GM18873 (cell line): Measurements from ENCODE around the gene HLF.

ENCODE experiments used
- ATAC-seq: cut with Tn5 transposase; IDR thresholded peaks from one replicate; pipeline ENCODE4 v1.9.1; 2021; ENCODE audit warnings: mild to moderate bottlenecking, moderate library complexity, moderate number of reproducible peaks; ENCODE audit not compliant: unreplicated experiment, low FRiP score

Gene HLF

GRCh38 chr17:55273579-55274354, 9.0 kb downstream of the HLF start:
- no peak for ATAC-seq

GRCh38 chr17:55274355-55275255, 9.8 kb downstream of the HLF start:
- no peak for ATAC-seq

- no peak for ATAC-seq
Measured at GRCh38 chr17:55275894-55276804, 11.4 kb downstream of the HLF start.

DNA sequence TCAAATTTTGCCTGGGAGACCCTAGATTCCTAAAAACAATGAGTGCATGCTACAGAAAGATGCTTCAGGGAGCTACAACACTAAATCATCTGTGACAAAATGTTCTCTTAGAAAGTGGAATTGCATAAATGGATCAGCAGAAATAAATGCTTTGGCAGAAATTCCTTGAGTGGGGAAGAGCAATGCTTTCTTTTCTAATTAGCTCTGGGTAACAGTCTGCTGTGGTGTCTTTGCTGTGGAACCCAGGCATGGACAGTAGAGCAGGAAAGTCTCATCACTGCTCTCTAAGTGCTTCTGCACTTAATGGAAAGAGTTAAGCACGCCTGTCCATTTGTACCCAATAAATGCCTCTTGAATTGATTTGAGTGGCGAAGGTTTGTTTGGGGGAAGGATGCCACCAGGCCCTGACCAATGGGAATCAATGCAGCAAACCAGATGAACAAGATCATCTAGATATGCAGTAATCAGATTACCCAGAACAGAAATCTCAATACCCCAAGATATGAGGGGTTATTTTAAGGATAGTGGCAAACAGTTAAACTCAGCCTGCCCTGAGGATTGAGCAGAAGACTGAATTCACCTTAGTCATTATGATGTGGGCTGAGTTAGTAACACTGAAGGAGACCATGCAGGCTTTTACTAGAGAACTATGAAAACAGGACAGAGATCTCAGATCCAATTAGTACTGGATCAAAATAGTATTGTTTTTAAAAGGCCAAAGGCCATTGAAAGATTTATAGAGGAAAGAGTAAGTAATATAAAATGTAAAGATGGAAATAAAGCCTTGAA, 13.6 kb downstream of the HLF start:
- no peak for ATAC-seq

DNA sequence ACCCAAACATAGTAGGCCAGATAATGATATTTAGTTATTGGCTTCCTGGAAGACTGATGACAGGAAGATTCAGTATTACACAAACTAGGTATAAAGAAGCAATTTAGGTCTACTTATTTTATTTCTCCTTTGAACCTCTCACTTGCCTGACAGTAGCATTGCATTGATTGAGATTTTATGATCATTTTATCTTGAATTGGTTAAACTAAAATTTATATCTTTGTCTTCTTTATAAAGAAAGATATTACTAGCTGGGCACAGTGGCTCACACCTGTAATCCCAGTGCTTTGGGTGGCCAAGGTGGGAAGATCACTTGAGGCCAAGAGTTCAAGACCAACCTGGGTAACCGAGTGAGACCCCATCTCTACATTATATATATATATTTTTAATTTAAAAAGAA, 14.4 kb downstream of the HLF start:
- no peak for ATAC-seq

DNA sequence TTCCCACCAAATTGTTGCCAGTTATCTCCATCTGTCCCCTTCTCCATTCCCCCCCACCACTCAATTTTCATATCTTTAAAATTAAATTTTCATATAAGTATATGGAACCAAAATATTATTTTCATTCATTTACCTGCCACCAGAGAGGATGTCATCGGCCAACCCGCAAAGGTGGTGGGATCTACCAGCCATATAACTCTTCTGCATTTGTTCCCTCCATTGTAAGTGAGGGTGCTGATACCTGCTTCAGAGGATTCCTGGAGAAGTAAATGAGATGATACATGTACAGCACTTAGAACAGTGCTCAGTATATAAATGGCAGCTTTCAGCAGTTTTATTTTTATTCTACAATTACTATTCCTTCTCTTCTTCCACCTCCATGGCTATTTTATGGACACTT, 15.0 kb downstream of the HLF start:
- no peak for ATAC-seq

- no peak for ATAC-seq
Measured at GRCh38 chr17:55280212-55280611, 15.5 kb downstream of the HLF start.

DNA sequence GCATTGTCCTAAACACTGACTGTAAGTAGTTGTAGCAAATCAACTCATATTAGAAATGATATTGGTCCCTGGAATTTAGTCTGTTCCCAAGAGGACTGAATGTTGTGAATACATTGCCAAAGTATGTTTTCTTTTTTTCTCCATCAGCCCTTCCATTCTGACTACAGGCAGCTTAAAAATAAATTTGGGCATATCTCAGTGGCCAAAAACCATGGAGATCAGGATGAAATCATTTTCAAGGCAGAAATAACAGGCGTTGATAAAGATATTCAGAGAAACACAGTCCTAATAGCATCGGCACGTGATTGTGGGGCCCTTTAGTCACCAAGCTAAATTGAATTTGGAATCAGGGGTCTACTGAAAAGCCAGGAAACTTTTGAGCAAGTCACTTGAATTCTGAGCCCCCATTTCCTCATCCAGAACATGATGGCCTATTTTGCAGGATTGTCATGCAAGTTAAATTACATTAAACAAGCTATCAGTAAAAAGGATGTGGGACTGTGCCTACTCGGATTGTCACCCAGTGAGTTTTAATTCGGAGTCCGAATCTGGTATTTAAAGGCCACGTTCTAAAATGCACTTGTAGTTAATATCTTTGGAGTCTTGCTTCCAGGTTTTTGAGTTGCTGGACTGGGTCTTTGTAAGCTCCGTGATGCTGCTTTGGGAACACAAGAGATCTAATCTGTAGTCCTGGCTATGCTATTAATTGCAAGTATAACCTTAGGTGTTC, 17.1 kb downstream of the HLF start:
- no peak for ATAC-seq

GRCh38 chr17:55282379-55282702, 17.6 kb downstream of the HLF start:
- ATAC-seq: no peak

DNA sequence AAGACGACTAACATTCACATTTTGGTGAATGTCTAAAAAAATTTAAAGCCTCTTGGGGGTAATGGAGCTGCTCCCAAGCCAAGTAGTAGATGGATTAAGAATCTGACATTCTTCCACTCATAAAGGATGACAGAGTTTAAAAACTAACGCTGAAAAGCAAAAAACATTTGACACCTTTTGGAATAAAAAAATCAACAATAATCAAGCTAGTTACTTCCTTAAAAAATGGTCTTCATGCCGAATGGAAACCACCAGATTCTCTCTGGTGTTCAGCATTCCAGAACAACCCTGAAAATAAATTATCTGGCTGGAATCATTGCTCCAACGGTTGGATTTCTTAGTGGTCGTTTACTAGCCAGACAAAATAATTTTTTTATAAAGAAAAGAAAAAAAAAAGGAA, 18.0 kb downstream of the HLF start:
- ATAC-seq: no peak

- no peak for ATAC-seq
Measured at GRCh38 chr17:55283256-55283965, 18.7 kb downstream of the HLF start.

- no peak for ATAC-seq
Measured at GRCh38 chr17:55284001-55284884, 19.5 kb downstream of the HLF start.

DNA sequence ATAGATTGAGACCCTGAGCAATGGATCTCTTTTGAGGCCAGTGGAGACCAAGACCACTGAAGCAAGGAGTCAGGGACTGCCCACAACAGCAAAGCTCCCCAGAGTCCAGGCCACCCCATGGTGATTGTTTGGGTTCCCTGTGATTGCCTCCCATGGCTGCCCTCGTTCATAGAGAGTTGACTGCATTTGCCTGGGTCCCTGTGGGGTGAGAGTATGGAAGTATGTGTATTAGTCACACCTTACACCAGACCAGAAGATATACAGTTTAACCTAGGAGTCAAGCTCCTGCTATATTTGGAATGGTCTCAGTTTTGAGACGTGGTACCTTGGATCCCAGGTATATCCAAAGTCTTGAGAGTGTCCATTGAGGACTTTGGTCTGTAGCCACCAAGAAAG, 20.2 kb downstream of the HLF start:
- ATAC-seq: no peak

- ATAC-seq: no peak
Measured at GRCh38 chr17:55285340-55286301, 20.9 kb downstream of the HLF start.

- ATAC-seq: no peak
Measured at GRCh38 chr17:55286681-55287589, 22.2 kb downstream of the HLF start.
